Right lobe of liver (tissue), 6 donors: Measurements from ENCODE around the gene LRFN3. TPM values are rescaled to one million over a fixed set of nuclear protein-coding genes. Genes with fewer than 3 reads are reported as not detected.

Experiments
- ATAC-seq, 4 donors: fragments of 200-7000 bp; cut with Tn5 transposase; one replicate each; pipeline ENCODE4 v1.9.1; 2020; ENCODE audit warnings: mild to moderate bottlenecking in 4 of 4, moderate library complexity in 4 of 4
- DNase-seq, 3 donors: peaks; one replicate each; pipeline ENCODE4 v3.0.0-alpha.2; 2020
- H3K27ac ChIP-seq, 3 donors: fragments of 200-600 bp; one replicate each; pipeline ENCODE4 v1.8.0; 2022
- H3K27me3 ChIP-seq, 2 donors: fragments of 200-600 bp; one replicate each; pipeline ENCODE4 v1.8.0; 2022
- H3K36me3 ChIP-seq, 4 donors: fragments of 200-600 bp; sonication (generic) in 1 of 4; one replicate each; pipeline versions ENCODE4 v1.5.1 to v1.8.0; 2017 to 2022; ENCODE audit warnings: control low read depth in 1 of 4
- H3K4me1 ChIP-seq, 4 donors: fragments of 200-600 bp; sonication (generic) in 1 of 4; one replicate each; pipeline versions ENCODE4 v1.5.1 to v1.8.0; 2017 to 2022; ENCODE audit warnings: control low read depth in 1 of 4
- H3K4me3 ChIP-seq, 3 donors: fragments of 200-600 bp; one replicate each; pipeline ENCODE4 v1.8.0; 2022
- H3K9me3 ChIP-seq, 4 donors: fragments of 200-600 bp; sonication (generic) in 1 of 4; one replicate each; pipeline versions ENCODE4 v1.5.1 to v1.8.0; 2017 to 2022; ENCODE audit warnings: control low read depth in 1 of 4
- POLR2A ChIP-seq: fragments of 450-650 bp; IDR thresholded peaks from one replicate; pipeline ENCODE4 v1.6.1; 2017; ENCODE audit warnings: antibody characterized with exemption, mild to moderate bottlenecking
- WGBS: methylation state at CpG from one replicate; pipeline ENCODE4 v1.1.6; 2018; ENCODE audit warnings: low coverage, low lambda C conversion rate; ENCODE audit not compliant: insufficient coverage; ENCODE audit errors: missing lambda C conversion rate; 5-methylcytosine and 5-hydroxymethylcytosine counted together
- intact Hi-C, 2 donors: fragments of 100-400 bp; cut with DNase I; formaldehyde crosslinking; loops; one replicate each; pipeline versions ENCODE4 v1.11.2 to v1.14.1; 2022
- total RNA-seq, 6 experiments: library from RNA; depleted of rRNA in 2 of 6; stranded (reverse); fragments of >200 nt in 2 of 6; fragmentation: NEBNext Ultra II Directional in 3 of 6; extraction: Animal tissue kit (Norgen Biotek cat#: 25700) in 3 of 6; gene quantifications; one replicate each; pipeline versions ENCODE4 v1.1.0 to v1.2.4, GENCODE V29; 2016 to 2023
- TF ChIP-seq, protein P1 (sequence below), 4 donors: fragments of 200-600 bp in 3 of 4; fragments of 450-650 bp in 1 of 4; IDR thresholded peaks; one replicate each; pipeline versions ENCODE4 v1.5.1 to v1.8.0; 2016 to 2022; ENCODE audit warnings: antibody characterized with exemption in 4 of 4, mild to moderate bottlenecking in 2 of 4
- donor health status: DM: no; HTN: yes; CAD: no.
- donor health status: DM: no; HTN: no; CAD: no.
- donor health status: DM: no; HTN: no; CAD: no.
- donor health status: DM: no; HTN: yes; CAD: no.
- donor health status: DM: no; HTN: yes; CAD: no.

LRFN3 gene
- total RNA-seq, 6 experiments from 2014 or later, result 5.6 to 8.6 (median 7.0) TPM

DNA sequence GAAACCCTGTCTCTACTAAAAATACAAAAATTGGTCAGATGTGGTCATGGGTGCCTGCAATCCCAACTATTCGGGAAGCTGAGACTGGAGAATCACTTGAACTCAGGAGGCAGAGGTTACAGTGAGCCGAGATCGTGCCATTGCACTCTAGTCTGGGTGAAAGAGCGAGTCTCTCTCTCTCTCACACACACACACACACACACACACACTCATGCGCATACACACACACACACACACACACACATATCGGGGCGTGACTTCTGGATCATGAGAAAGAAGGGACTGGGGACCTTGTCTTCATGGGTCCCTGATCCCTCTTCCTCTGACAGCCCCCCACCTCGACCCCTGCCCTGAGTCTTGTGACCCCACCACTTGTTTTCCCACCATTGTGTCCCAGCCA is 47.0 kb downstream of the LRFN3 start:
- WGBS, result 40% methylated on average over 2 of the region's 8 CpGs
- intact Hi-C loops, result no loop called here
- Histone ChIP-seq H3K9me3 (no peaks in the 10 kb centered on the region), H3K27me3 (peaks cover 0 to 5% of the 10 kb centered on the region in 2 donors), H3K27ac (no peak overlapping the region), H3K4me1 (no peaks in the 10 kb centered on the region), H3K36me3 (no peaks in the 10 kb centered on the region), H3K4me3 (no peak overlapping the region)
- no peak for TF ChIP-seq POLR2A
- TF ChIP-seq, protein P1, sequence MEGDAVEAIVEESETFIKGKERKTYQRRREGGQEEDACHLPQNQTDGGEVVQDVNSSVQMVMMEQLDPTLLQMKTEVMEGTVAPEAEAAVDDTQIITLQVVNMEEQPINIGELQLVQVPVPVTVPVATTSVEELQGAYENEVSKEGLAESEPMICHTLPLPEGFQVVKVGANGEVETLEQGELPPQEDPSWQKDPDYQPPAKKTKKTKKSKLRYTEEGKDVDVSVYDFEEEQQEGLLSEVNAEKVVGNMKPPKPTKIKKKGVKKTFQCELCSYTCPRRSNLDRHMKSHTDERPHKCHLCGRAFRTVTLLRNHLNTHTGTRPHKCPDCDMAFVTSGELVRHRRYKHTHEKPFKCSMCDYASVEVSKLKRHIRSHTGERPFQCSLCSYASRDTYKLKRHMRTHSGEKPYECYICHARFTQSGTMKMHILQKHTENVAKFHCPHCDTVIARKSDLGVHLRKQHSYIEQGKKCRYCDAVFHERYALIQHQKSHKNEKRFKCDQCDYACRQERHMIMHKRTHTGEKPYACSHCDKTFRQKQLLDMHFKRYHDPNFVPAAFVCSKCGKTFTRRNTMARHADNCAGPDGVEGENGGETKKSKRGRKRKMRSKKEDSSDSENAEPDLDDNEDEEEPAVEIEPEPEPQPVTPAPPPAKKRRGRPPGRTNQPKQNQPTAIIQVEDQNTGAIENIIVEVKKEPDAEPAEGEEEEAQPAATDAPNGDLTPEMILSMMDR (IDR thresholded peaks at IDR 0.05), result no peak
- DNase-seq (no peak), ATAC-seq (no peak)

GRCh38 chr19:35986111-35986510 is 49.9 kb downstream of the LRFN3 start:
- ATAC-seq (no peak), DNase-seq (no peak)
- intact Hi-C loops, result no loop called here
- TF ChIP-seq POLR2A, result no peak
- TF ChIP-seq, protein P1 (IDR thresholded peaks at IDR 0.05), result no peak
- H3K4me1 ChIP-seq, result no peaks in the 10 kb centered on the region
- H3K27ac ChIP-seq, result no peak overlapping the region
- H3K4me3 ChIP-seq, result no peak overlapping the region
- H3K27me3 ChIP-seq, result peaks cover 0 to 5% of the 10 kb centered on the region in 2 donors
- H3K36me3 ChIP-seq, result no peaks in the 10 kb centered on the region
- no peaks in the 10 kb centered on the region for H3K9me3 ChIP-seq
- no CpG with 5 or more reads among the region's 5 CpGs for WGBS

- H3K36me3 ChIP-seq, result no peaks in the 10 kb centered on the region
- intact Hi-C loops, result no loop called here
- H3K27me3 ChIP-seq, result peaks cover 0 to 5% of the 10 kb centered on the region in 2 donors
- H3K27ac ChIP-seq, result no peak overlapping the region
- H3K4me3 ChIP-seq, result peak overlapping the region in 1 of 3 donors; percentile 2
- H3K9me3 ChIP-seq, result no peaks in the 10 kb centered on the region
- 6% methylated on average over 40 of the region's 54 CpGs for WGBS
- H3K4me1 ChIP-seq, result no peaks in the 10 kb centered on the region
- DNase-seq (no peak), ATAC-seq (peak; percentile 44 to 64 (median 52))
- TF ChIP-seq POLR2A, result no peak
- TF ChIP-seq, protein P1 (IDR thresholded peaks at IDR 0.05), result no peak
These were observed 50.7 kb downstream of the LRFN3 start for GRCh38 chr19:35986664-35987570.

DNA sequence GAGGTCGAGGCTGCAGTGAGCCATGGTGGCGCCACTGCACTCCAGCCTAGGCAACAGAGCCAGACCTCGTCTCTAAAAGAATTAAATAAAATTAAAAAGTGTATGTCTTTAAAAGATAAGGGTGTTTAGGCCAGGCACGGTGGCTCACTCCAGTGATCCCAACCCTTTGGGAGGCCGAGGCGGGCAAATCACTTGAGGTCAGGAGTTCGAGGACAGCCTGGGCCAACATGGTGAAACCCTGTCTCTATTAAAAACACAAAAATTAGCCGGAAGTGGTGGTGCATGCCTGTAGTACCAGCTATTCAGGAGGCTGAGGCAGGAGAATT is 51.4 kb downstream of the LRFN3 start:
- Histone ChIP-seq H3K9me3 (no peaks in the 10 kb centered on the region), H3K4me1 (no peaks in the 10 kb centered on the region), H3K4me3 (no peak overlapping the region), H3K27ac (no peak overlapping the region), H3K36me3 (no peaks in the 10 kb centered on the region), H3K27me3 (peaks cover 0 to 5% of the 10 kb centered on the region in 2 donors)
- DNase-seq (no peak), ATAC-seq (no peak)
- no peak for TF ChIP-seq POLR2A
- TF ChIP-seq, protein P1 (IDR thresholded peaks at IDR 0.05), result no peak
- 26% methylated on average over 7 of the region's 8 CpGs for WGBS
- intact Hi-C loops, result no loop called here
